GM18526 (cell line): ENCODE measurements around the gene DNPH1.

Experiments used
- POLR2A ChIP-seq: IDR thresholded peaks from 3 replicates; pipeline ENCODE4 v1.6.1; 2011; ENCODE audit not compliant: insufficient read length; ENCODE audit errors: extremely low read depth

Gene DNPH1

GRCh38 chr6:43187821-43188220, 41.5 kb downstream of the DNPH1 start:
- TF ChIP-seq POLR2A: no peak

GRCh38 chr6:43186706-43187105, 42.6 kb downstream of the DNPH1 start:
- TF ChIP-seq POLR2A: no peak

DNA sequence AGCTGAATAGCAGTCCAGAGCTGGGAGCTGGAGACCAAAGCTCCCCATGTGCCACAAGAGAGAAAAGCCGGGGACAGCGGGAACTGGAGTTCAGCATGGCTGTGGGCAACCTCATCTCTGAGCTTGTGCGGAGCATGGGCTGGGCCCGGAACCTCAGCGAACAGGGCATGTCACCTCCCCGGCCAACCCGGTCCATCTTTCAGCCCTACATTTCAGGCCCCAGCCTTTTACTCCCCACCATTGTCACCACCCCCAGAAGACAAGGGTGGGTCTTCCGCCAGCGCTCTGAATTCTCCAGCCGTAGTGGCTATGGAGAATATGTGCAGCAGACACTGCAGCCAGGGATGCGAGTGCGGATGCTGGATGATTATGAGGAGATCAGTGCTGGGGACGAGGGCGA, 43.3 kb downstream of the DNPH1 start:
- no peak for TF ChIP-seq POLR2A

DNA sequence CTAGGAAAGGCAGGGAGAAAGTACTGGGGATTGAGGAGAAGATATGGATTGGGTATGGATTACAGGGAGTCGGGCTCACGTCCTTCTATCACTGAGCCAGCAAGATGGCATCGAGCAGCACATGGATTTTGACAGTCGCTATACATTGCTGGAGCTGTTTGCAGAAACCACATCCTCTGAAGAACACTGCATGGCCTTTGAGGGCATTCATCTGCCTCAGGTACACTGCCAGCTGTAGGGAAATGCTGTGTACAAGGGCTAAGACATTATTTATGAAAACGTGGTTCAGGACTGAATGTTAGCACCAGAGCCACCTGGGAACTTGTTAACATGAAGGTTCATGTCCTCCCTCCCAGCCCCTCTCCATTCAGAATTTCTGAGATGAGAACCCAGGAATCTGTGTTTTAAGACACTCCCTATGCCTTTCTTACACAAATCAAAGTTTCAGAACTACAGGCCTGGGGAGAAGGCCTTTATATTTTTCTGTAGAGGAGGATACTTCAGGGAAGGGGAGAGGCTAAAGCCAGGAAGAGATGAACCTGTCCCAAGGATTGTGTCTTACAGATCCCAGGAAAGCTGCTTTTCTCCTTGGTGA, 43.8 kb downstream of the DNPH1 start:
- no peak for TF ChIP-seq POLR2A

DNA sequence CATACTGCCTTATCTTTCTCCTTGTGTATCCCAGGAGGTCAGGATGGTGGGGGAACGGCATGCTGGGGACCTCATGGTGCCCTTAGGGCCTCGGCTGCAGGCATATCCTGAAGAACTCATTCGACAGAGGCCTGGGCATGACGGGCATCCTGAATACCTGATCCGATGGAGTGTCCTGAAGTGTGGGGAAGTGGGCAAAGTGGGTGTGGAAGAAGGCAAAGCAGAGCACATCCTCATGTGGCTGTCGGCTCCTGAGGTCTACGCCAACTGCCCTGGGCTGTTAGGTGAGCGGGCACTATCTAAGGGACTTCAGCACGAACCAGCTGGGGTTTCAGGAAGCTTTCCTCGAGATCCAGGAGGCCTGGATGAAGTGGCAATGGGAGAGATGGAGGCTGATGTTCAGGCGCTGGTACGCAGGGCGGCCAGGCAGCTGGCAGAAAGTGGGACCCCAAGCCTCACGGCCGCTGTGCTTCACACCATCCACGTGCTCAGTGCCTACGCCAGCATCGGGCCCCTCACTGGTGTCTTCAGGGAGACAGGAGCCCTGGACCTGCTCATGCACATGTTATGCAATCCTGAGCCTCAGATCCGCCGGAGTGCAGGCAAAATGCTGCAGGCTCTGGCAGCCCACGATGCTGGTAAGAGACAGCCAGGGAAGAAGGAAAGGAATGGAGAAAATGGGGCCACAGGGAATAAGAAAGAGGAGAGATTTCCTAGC, 44.9 kb downstream of the DNPH1 start:
- no peak for TF ChIP-seq POLR2A

GRCh38 chr6:43183441-43183840, 45.8 kb downstream of the DNPH1 start:
- no peak for TF ChIP-seq POLR2A

DNA sequence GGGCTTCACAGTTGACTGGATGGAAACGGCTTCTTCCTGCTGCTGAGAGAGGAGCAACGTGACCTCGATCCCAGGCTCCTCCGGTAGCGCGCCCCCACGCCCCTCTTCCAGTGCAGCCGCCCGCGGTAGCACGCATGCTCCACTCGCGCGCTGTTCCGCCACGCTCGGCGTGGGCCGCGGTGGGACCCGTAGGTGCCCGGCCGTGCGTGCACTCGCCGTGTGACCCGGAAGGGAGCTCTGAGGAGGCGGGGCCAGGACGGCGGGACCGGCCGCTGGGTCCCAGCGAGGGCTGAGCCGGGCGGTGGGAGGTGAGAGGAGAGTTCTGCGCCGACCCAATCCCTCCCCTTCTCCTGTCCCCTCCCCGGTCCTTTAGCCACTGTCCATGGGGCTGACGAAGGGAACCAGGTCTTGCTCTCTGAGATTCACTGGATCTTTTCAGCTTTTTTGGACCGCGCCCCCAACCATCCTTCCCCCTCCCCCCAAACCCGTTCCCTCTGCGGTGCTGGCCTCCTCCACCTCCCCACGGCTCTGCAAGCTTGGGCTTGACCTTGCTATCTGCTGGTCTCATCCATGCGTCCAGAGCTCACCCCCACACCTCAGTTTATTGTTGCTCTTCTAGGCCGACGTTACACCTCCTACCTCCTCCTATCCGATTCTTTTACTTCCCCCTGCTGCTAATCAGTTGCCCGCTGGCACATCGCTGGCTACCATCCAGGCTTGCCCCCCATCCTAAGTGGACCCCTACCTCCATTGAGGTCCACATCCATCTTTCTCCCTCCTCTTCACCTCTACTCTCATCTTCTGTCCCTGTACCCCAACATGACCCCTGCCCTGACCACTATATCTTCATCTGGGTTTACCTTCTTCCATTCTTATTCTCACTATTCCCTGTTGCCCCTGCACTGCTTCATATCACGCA, 47.1 kb downstream of the DNPH1 start, which contains the start of gene CUL9:
TSS of gene CUL9 (plus strand) at position 255 of the 919 bp plus-strand sequence. CDS start 2,115 bp downstream, outside the sequence.
- TF ChIP-seq POLR2A: peak; percentile 74

GRCh38 chr6:43181621-43181941, 47.7 kb downstream of the DNPH1 start:
- no peak for TF ChIP-seq POLR2A

GRCh38 chr6:43180985-43181384, 48.3 kb downstream of the DNPH1 start:
- no peak for TF ChIP-seq POLR2A

- TF ChIP-seq POLR2A: no peak
Observed at GRCh38 chr6:43180058-43180457, 49.2 kb downstream of the DNPH1 start.

- TF ChIP-seq POLR2A: no peak
Observed at GRCh38 chr6:43178951-43179830, 50.1 kb downstream of the DNPH1 start.

GRCh38 chr6:43178150-43178549, 51.1 kb downstream of the DNPH1 start:
- no peak for TF ChIP-seq POLR2A

GRCh38 chr6:43176423-43176786, 52.9 kb downstream of the DNPH1 start:
- no peak for TF ChIP-seq POLR2A

DNA sequence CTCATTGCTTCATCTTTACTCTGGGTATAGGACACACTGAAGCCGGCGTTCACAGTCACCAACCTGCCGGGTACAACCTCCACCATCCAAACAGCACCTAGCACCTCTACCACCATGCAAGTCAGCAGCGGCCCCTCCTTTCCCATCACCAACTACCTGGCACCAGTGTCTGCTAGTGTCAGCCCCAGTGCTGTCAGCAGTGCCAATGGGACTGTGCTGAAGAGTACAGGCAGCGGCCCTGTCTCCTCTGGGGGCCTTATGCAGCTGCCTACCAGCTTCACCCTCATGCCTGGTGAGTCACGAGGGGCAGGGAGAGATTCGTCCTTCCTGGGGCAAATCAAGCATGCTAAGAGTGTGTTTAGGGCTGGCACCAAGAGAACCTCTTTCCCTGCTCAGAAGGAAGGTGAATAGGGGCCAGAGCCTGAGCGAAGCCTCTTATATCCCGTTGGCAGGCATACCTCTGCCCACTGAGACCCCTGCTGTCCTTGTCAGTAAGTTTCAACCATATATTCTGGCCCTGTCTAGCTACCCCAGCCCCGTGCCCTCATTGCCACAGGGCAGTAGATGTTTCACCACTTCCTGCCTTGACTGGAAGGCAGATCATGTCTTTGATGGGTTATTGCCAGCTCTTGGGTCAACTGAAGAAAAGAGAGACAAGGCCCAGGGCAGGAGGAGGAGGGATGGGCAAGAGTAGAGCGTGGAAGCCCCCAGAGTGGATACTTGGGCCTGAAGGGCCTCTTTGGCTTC, 53.4 kb downstream of the DNPH1 start:
- no peak for TF ChIP-seq POLR2A
